ENCODE results near the gene MAN2A1. TPM values are rescaled to one million over a fixed set of nuclear protein-coding genes. Genes with fewer than 3 reads are reported as not detected.

The MAN2A1 gene
- total and polyA plus RNA-seq, 2 donors (not counting 1 experiment from before 2014, with no cell fraction given) = 51.6 to 70.5 TPM

- H3K4me3 ChIP-seq (replicated peaks in 1 of 4; ENCODE audit: control extremely low read depth in 1 of 4, insufficient read depth in 1 of 4, low read depth in 3 of 4, low read length in 4 of 4) = no peak overlapping the region
- TF ChIP-seq EZH2 (IDR thresholded peaks at IDR 0.05; ENCODE audit: low read length, missing control alignments) (no peak), CTCF (conservative IDR thresholded peaks at IDR 0.05 in 1 of 2, IDR thresholded peaks at IDR 0.05 in 1 of 2; ENCODE audit: low read depth in 1 of 2, low read length in 2 of 2) (no peak)
- no peaks in the 10 kb centered on the region for H4K20me1 ChIP-seq (ENCODE audit: control insufficient read depth, extremely low read depth, insufficient read depth, low read length)
- no peaks in the 10 kb centered on the region for H3K9me3 ChIP-seq (ENCODE audit: control insufficient read depth, insufficient read depth, low read depth, low read length)
- no peak for DNase-seq (ENCODE audit: low read depth in 2 of 2)
- H3K4me1 ChIP-seq (ENCODE audit: control insufficient read depth, extremely low read depth, insufficient read depth, low read length) = no peaks in the 10 kb centered on the region
- no peak overlapping the region for H2AFZ ChIP-seq (ENCODE audit: low read length)
- no peaks in the 10 kb centered on the region for H3K79me2 ChIP-seq (ENCODE audit: control insufficient read depth, insufficient read depth, low read length)
- no peak overlapping the region for H3K27ac ChIP-seq (ENCODE audit: insufficient read depth, low read length)
- H3K9ac ChIP-seq (ENCODE audit: insufficient read depth, low read length) = no peak overlapping the region
- no peak overlapping the region for H3K4me2 ChIP-seq (ENCODE audit: extremely low read depth, insufficient read depth, low read length)
- H3K36me3 ChIP-seq (ENCODE audit: control insufficient read depth, insufficient read depth, low read length) = no peaks in the 10 kb centered on the region
- H3K27me3 ChIP-seq (ENCODE audit: control insufficient read depth, insufficient read depth, low read length) = no peaks in the 10 kb centered on the region
Observed at GRCh38 chr5:109714592-109714991, 24.9 kb downstream of the MAN2A1 start.

GRCh38 chr5:109718216-109718615 lies 28.5 kb downstream of the MAN2A1 start:
- Histone ChIP-seq H3K27me3 (ENCODE audit: control insufficient read depth, insufficient read depth, low read length) (no peaks in the 10 kb centered on the region), H4K20me1 (ENCODE audit: control insufficient read depth, extremely low read depth, insufficient read depth, low read length) (no peaks in the 10 kb centered on the region), H3K9ac (ENCODE audit: insufficient read depth, low read length) (no peak overlapping the region), H3K79me2 (ENCODE audit: control insufficient read depth, insufficient read depth, low read length) (no peaks in the 10 kb centered on the region), H3K9me3 (ENCODE audit: control insufficient read depth, insufficient read depth, low read depth, low read length) (no peaks in the 10 kb centered on the region), H3K4me1 (ENCODE audit: control insufficient read depth, extremely low read depth, insufficient read depth, low read length) (no peaks in the 10 kb centered on the region), H3K4me3 (replicated peaks in 1 of 4; ENCODE audit: control extremely low read depth in 1 of 4, insufficient read depth in 1 of 4, low read depth in 3 of 4, low read length in 4 of 4) (no peak overlapping the region), H3K4me2 (ENCODE audit: extremely low read depth, insufficient read depth, low read length) (no peak overlapping the region), H3K27ac (ENCODE audit: insufficient read depth, low read length) (no peak overlapping the region), H2AFZ (ENCODE audit: low read length) (no peak overlapping the region), H3K36me3 (ENCODE audit: control insufficient read depth, insufficient read depth, low read length) (no peaks in the 10 kb centered on the region)
- DNase-seq (ENCODE audit: low read depth in 2 of 2) = no peak
- TF ChIP-seq CTCF (conservative IDR thresholded peaks at IDR 0.05 in 1 of 2, IDR thresholded peaks at IDR 0.05 in 1 of 2; ENCODE audit: low read depth in 1 of 2, low read length in 2 of 2) = no peak
- no peak for TF ChIP-seq EZH2 (IDR thresholded peaks at IDR 0.05; ENCODE audit: low read length, missing control alignments)

- Histone ChIP-seq H3K4me1 (ENCODE audit: control insufficient read depth, extremely low read depth, insufficient read depth, low read length) (no peaks in the 10 kb centered on the region), H3K4me3 (replicated peaks in 1 of 4; ENCODE audit: control extremely low read depth in 1 of 4, insufficient read depth in 1 of 4, low read depth in 3 of 4, low read length in 4 of 4) (no peak overlapping the region), H3K27ac (ENCODE audit: insufficient read depth, low read length) (no peak overlapping the region), H3K36me3 (ENCODE audit: control insufficient read depth, insufficient read depth, low read length) (no peaks in the 10 kb centered on the region), H3K9me3 (ENCODE audit: control insufficient read depth, insufficient read depth, low read depth, low read length) (no peaks in the 10 kb centered on the region), H4K20me1 (ENCODE audit: control insufficient read depth, extremely low read depth, insufficient read depth, low read length) (no peaks in the 10 kb centered on the region), H3K79me2 (ENCODE audit: control insufficient read depth, insufficient read depth, low read length) (no peaks in the 10 kb centered on the region), H2AFZ (ENCODE audit: low read length) (no peak overlapping the region), H3K9ac (ENCODE audit: insufficient read depth, low read length) (no peak overlapping the region), H3K27me3 (ENCODE audit: control insufficient read depth, insufficient read depth, low read length) (no peaks in the 10 kb centered on the region), H3K4me2 (ENCODE audit: extremely low read depth, insufficient read depth, low read length) (no peak overlapping the region)
- no peak for DNase-seq (ENCODE audit: low read depth in 2 of 2)
- TF ChIP-seq EZH2 (IDR thresholded peaks at IDR 0.05; ENCODE audit: low read length, missing control alignments) (no peak), CTCF (conservative IDR thresholded peaks at IDR 0.05 in 1 of 2, IDR thresholded peaks at IDR 0.05 in 1 of 2; ENCODE audit: low read depth in 1 of 2, low read length in 2 of 2) (no peak)
Observed at GRCh38 chr5:109718632-109719031, 28.9 kb downstream of the MAN2A1 start.

All from fibroblast of lung (primary cell).